OCI-LY7 (cell line): ENCODE results near the gene PHF21B.

Experiments
- EZH2phosphoT487 ChIP-seq: fragments of 200-600 bp; sonication (generic); IDR thresholded peaks from 2 replicates; pipeline ENCODE4 v1.6.1; 2018; ENCODE audit warnings: low read depth, borderline replicate concordance, mild to moderate bottlenecking, mixed run types, antibody characterized with exemption, low read length, moderate library complexity, mixed read lengths
- TF ChIP-seq, protein P1 (sequence below): fragments of 200-600 bp; sonication (generic); conservative IDR thresholded peaks from 2 replicates; pipeline ENCODE4 v1.5.1; 2014; ENCODE audit warnings: mild to moderate bottlenecking, antibody characterized with exemption, low read length, moderate library complexity, mixed read lengths

GRCh38 chr22:44848296-44848741 is 161.5 kb downstream of the PHF21B start:
- TF ChIP-seq, protein P1, sequence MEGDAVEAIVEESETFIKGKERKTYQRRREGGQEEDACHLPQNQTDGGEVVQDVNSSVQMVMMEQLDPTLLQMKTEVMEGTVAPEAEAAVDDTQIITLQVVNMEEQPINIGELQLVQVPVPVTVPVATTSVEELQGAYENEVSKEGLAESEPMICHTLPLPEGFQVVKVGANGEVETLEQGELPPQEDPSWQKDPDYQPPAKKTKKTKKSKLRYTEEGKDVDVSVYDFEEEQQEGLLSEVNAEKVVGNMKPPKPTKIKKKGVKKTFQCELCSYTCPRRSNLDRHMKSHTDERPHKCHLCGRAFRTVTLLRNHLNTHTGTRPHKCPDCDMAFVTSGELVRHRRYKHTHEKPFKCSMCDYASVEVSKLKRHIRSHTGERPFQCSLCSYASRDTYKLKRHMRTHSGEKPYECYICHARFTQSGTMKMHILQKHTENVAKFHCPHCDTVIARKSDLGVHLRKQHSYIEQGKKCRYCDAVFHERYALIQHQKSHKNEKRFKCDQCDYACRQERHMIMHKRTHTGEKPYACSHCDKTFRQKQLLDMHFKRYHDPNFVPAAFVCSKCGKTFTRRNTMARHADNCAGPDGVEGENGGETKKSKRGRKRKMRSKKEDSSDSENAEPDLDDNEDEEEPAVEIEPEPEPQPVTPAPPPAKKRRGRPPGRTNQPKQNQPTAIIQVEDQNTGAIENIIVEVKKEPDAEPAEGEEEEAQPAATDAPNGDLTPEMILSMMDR, result no peak
- no peak for TF ChIP-seq EZH2phosphoT487
